SIG-M5 (cell line): ENCODE data around the gene ARGLU1.
"Not testable (repeated sequence)": the region's sequence is repeated elsewhere in the genome, so short reads cannot be mapped to it uniquely, and the experiment has no call there.

Source experiments
- DNase-seq: peaks from one replicate; lab custom pipeline; 2025; lab: John Stamatoyannopoulos, UW

The ARGLU1 gene

GRCh38 chr13:106567474-106568298 lies at the start of gene ARGLU1:
ARGLU1 (minus strand) TSS chr13:106568137; CDS start chr13:106567919, 218 bp downstream.
- peak; percentile 33 for DNase-seq

GRCh38 chr13:106617561-106617960 lies 49.6 kb upstream of the ARGLU1 start:
- no peak for DNase-seq

GRCh38 chr13:106616729-106617128 lies 48.8 kb upstream of the ARGLU1 start:
- DNase-seq: no peak

GRCh38 chr13:106614874-106615273 lies 46.9 kb upstream of the ARGLU1 start:
- no peak for DNase-seq

- DNase-seq: no peak
These were observed 44.8 kb upstream of the ARGLU1 start for GRCh38 chr13:106612688-106613087.

GRCh38 chr13:106610486-106610885 lies 42.5 kb upstream of the ARGLU1 start:
- no peak for DNase-seq

GRCh38 chr13:106609116-106609515 lies 41.2 kb upstream of the ARGLU1 start:
- DNase-seq: no peak

- DNase-seq: no peak
These were observed 35.6 kb upstream of the ARGLU1 start for GRCh38 chr13:106603546-106603945.

- no peak for DNase-seq
These were observed 34.2 kb upstream of the ARGLU1 start for GRCh38 chr13:106602178-106602577.

GRCh38 chr13:106601489-106601888 lies 33.6 kb upstream of the ARGLU1 start:
- no peak for DNase-seq

- DNase-seq: not testable (repeated sequence)
These were observed 32.8 kb upstream of the ARGLU1 start for GRCh38 chr13:106600798-106601135.

- no peak for DNase-seq
These were observed 32.2 kb upstream of the ARGLU1 start for GRCh38 chr13:106599875-106600797.

- DNase-seq: no peak
These were observed 29.9 kb upstream of the ARGLU1 start for GRCh38 chr13:106597749-106598395.

- no peak for DNase-seq
These were observed 29.2 kb upstream of the ARGLU1 start for GRCh38 chr13:106597186-106597585.

GRCh38 chr13:106596275-106596937 lies 28.5 kb upstream of the ARGLU1 start:
- DNase-seq: no peak

- no peak for DNase-seq
These were observed 27.7 kb upstream of the ARGLU1 start for GRCh38 chr13:106595625-106596024.

GRCh38 chr13:106594980-106595379 lies 27.0 kb upstream of the ARGLU1 start:
- no peak for DNase-seq

- DNase-seq: no peak
These were observed 25.2 kb upstream of the ARGLU1 start for GRCh38 chr13:106593132-106593531.

- DNase-seq: no peak
These were observed 23.4 kb upstream of the ARGLU1 start for GRCh38 chr13:106591299-106591698.

- no peak for DNase-seq
These were observed 21.8 kb upstream of the ARGLU1 start for GRCh38 chr13:106589716-106590115.

GRCh38 chr13:106588367-106588766 lies 20.4 kb upstream of the ARGLU1 start:
- no peak for DNase-seq

GRCh38 chr13:106587787-106588186 lies 19.9 kb upstream of the ARGLU1 start:
- DNase-seq: no peak
